Activated T-cell treated with anti-CD3 and anti-CD28 coated beads for 4 hours (primary cell): ENCODE measurements around the gene CD82.
"Not testable (repeated sequence)": the region's sequence is repeated elsewhere in the genome, so short reads cannot be mapped to it uniquely, and the experiment has no call there.

Experiments used
- DNase-seq: peaks from one replicate; pipeline ENCODE4 v3.0.0-alpha.2; 2020

The CD82 gene

DNA sequence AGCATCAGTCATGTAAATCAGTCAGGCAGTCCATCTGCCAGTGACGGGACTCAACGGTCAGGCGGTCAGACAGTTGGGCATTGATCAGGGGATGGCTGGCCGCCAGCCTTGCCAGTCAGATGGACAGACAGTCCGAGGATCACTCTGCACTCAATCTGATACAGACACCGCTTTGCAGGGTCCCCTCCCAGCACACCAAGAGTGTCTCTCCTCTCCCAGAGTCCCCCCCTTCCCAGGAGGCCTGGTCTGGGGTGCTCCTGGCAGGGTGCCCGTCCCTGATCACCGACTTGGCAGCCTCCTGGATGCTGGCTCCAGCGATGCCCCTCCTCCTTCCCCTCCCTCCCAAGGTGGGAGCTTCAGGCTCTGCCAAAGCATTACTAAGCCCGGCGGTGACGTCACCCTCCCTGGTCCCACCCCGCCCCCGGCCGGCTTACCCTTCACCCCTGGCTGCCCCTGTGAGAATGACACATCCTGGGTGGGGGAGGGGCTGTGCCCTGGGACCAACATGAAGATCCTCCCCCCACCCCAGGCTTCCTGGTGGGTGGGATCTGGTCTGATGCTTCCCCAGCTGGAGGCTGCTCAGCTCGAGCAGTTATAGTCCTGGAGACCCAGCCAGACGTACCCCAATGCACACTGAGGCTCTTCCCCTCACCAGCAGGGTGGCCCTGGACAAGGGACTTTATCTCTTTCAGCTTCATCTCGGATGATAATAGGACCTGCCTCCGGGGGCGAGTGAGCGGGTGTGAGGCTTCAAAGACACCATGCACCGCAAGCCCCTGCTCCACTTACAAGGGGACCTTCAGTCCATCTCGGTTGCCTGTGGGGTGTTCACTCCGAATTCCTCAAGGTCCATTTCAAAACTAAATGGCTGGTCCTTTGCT lies 69.2 kb downstream of the CD82 start:
- DNase-seq: no peak

DNA sequence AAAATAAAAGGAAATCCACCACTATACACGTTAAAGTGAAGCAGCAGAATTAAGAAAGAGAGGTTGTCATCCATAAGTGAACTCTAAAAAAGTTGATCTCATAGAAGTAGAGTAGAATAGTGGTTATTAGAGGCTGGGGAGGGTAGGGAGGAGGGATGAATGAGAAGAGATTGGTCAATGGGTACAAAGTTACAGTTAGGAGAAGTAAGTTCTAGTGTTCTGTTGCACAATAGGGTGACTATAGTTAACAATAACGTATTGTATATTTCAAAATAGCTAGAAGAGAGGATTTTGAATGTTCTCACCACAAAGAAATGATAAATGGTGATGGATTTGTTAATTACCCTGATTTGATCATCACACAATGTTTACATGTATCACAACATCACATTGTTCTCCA lies 72.0 kb downstream of the CD82 start:
- no peak for DNase-seq

DNA sequence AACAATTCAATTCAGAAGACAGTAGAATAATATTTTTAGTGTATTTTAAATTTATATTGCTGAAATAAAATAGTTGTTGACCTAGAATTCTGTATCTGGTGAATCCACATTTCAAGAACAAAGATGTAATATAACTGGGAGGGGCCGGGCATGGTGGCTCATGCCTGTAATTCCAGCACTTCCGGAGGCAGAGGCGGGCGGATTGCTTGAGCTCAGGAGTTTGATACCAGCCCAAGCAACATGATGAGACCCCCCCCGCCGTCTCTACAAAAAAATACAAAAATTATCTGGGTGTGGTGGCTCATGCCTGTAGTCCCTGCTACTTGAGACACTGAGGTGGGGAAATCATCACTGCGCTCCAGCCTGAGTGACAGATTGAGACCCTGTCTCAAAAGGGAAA lies 72.6 kb downstream of the CD82 start:
- no peak for DNase-seq

DNA sequence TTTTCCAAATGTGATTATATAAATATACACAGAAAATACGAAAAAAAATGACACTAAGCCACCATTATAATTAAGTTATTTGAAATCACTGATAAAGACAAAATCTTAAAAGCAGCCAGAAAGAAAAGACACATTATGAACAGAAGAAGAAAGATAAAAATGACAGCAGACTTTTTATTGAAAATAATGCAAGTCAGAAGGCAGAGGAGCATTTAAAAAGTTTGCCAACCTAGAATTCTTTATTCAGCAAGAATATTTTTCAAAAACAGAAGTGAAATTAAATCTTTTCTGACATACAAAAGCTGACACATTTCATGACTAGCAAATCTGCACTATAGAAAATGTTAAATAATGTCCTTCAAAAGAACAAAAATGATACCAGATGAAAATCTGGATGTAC lies 77.8 kb downstream of the CD82 start:
- no peak for DNase-seq

DNA sequence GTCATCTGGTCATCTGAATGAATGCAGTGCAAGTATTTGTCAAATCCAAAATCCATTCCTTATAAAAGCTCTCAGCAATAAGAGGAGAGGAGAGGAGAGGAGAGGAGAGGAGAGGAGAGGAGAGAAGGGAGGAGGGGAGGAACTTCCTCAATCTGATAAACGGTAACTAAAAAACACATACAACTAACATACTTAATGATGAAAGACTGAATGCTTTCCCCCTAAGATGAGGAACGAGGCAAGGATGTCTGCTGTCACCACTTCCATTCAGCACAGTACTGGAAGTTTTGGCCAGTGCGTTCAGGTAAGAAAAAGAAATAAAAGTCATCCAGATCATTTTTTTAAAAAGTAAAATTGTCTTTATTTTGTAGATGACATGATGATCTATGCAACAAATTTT lies 80.4 kb downstream of the CD82 start:
- DNase-seq: no peak

DNA sequence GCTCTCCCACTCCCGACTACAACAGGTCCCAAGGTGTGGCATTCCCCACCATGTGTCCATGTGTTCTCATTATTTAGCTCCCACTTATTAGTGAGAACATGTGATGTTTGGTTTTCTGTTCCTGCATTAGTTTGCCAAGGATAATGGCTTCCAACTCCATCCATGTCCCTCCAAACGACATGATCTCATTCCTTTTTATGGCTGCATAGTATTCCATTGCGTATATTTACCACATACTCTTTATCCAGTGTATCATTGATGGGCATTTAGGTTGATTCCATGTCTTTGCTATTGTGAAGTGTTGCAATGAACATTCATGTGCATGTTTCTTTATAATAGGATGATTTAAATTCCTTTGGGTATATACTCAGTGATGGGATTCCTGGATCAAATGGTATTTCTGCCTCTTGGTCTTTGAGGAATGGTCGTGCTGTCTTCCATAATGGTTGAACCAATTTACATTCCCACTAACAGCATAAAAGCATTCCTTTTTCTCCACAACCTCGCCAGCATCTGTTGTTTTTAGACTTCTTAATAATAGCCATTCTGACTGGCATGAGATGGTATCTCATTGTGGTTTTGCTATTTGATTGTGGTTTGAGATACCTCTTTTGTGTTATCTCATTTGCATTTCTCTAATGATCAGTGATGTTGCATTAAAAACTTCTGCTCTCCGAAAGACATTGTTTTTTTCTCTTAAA lies 81.9 kb downstream of the CD82 start:
- DNase-seq: not testable (repeated sequence)

DNA sequence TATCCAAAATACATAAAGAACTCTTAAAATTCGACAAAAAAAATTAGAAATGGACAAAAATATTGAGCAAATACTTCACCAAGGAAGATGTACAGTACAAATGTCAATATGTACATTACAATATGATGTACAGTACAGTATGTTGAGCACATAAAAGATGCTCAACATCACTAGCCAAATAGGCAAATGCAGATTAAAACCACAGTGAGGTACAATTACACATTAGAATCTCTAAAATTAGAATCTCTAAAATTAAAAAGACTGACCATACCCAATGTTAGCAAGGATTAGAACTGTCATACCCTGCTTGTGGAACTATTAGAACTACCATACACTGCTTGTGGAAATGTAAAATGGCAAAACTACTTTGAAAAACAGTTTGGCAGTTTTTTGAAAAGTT lies 82.6 kb downstream of the CD82 start:
- DNase-seq: no peak

DNA sequence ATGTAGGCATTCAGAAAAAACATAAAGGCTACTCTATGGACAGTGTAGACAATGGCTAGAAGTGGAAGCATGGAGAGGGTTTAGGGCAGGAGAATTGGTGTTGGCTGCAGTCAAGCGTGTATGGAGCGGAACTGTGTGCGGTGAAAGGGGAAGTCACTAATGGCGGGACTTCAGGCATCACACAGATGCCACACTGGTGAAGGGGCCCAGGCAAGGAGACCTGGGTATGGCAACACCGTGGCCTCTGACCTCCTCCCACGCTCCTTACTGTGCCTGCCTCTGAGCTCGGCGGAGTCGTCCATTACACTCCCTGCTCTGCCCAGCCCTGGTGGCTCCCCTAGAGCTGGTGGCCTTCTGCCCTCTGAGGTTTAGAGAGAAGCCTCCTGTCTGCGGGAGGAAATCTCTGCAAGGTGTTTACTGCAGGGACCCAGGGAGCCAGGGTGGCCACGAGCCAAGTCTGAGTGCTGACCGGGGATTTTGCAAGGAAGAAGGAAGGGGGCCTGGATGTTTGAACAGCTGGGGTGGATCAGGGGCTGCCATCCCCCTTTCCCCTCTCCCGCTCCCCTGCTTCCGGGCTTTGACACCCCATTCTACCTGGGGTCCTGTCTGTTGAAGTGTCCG lies 86.2 kb downstream of the CD82 start:
- no peak for DNase-seq

DNA sequence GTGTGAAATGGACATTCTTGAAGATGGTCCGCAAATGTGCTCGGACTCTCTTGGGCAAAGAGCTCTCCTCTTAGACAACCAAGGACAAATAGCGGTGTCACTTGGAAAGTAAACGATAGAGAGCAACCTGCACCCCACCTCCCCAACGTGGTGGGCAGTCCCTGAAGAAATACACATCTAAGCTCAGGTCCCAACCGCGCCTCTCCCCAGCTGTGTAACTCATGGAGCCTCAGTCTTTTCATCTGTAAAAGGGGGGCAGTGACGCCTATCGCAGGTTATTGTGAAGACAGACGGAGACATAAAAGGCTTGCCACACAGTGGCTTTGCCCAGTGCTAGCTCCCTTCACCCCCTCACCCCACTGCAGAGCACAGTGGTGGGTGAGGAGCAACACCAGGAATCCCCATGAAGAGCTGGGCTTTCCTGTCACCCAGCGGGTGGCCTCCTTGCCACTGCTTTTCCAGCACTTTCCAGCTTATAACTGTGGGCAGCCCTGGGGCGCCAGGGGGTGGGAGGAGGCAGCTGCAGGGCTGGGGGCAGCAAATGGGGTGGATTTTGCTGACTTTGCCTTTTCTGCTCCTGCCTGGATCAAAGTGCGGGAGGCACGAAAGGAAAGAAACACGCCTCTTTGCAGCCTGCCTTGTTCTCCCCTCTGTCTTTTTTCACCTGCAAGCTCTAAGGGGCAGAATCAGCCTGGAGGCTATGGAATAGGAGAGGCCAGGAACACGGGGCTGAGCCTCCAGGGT lies 87.6 kb downstream of the CD82 start:
- no peak for DNase-seq

DNA sequence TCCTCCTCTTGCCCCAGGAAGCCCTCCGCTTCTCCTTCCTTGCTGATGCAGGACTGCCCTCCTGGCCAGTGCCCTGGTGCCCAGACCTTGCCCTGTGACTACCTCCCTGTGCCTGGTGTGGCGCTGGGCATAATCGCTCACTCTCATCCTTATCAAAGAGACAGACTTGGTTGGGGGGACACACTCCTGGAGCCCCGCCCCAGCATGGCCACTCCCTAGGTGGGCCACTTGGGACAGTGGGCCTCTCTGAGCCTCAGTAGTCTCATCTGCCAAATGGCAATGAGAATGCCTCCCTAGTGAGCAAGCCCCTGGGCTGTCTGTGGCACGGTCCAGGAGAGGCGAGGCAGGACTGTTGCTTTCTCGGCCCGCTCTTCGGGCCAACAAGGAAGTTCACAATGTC lies 88.6 kb downstream of the CD82 start:
- no peak for DNase-seq

DNA sequence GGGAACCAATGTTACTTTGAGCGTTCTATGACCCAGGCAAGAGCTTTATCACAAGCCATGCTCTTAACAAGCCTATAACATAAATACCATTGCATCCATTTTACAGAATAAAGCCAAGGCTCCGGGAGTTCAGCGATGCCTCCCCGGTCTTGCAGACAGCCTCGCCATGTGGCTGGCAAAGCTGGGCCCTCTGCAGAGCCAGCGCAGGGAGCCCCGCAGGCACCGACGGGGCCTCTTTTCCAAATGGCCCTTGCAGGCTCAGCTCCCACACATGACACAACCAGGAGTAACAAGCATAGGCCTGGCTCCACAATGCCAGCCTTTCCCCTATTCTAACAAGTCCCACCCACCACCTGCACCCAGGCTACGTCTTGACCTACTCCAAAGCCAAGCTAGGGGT lies 89.1 kb downstream of the CD82 start:
- DNase-seq: no peak

DNA sequence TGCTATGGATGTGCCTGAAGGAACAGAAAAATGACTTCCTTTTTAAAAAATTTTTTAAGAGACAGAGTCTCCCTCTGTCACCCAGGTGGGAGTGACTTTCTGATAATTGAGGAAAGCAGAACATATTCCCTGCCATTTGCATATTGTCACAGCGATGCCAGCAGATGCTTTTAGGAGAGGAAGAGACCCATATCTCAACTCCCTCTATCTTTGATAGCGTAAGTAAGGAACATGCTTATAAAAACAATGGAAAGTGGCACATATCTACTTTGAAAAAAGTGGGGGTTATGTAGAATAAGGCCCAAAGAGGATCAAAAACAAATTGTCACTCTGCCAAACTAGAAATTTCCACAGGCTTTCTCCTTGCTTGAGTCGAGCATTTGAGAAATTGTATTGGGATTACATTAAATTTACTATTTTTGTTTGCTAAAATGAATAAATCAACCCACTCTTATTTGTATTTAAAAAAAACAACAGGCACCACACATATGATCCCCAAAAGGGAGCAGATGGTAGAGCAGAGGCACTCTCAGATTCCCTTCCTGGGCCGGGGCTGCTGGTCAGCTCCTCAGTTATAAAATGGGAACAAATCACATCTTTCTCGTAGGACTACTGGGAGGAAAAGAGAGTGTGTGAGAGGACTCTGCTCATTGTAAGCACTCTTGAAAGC lies 92.5 kb downstream of the CD82 start:
- no peak for DNase-seq

DNA sequence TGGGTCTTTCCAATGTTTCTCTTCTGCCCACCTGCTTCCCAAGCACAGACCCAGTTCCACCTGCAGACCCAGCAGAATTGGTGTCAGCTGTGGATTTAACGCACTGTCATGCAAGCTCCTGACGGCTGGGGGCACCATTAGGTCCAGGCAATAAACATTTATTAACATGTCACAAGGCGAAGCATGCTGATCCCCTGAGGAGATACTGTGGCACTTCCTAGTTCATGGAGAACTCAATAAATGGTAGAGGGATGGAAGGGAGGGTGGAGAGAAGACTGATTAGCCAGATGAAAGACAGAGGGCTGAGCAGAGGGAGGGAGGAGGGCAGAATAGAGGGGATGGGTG lies 93.0 kb downstream of the CD82 start:
- DNase-seq: no peak

DNA sequence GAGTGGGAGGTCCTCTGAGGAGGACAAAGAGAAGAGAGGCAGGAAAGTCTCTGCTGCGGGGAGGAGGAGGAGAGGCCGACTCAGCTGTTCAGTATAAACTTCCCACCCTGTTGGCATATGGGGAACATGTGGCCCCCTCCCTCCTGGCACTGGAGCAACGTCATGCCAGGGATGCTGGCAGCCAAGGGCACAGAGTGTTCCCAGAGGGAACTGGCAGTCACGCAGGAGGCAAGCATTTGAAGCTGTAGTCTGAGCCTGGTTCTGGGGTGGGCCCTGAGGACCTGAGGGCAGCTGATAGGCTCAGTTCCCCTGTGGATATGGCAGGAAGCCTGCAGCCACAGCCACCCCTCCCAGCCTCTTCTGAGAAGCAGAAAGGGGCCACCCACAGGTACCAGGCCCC lies 94.2 kb downstream of the CD82 start:
- no peak for DNase-seq

DNA sequence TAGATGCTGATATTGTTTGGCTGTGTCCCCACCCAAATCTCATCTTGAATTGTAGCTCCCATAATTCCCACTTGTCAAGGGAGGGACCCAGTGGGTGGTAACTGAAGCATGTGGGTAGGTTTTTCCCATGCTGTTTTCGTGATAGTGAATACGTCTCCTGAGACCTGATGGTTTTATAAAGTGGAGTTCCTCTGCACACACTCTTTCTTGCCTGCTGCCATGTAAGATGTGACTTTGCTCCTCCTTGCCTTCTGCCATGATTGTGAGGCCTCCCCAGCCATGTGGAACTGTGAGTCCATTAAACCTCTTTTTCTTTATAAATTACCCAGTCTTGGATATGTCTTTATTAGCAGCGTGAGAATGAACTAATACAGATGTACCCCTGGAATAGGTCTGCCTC lies 95.1 kb downstream of the CD82 start:
- not testable (repeated sequence) for DNase-seq

DNA sequence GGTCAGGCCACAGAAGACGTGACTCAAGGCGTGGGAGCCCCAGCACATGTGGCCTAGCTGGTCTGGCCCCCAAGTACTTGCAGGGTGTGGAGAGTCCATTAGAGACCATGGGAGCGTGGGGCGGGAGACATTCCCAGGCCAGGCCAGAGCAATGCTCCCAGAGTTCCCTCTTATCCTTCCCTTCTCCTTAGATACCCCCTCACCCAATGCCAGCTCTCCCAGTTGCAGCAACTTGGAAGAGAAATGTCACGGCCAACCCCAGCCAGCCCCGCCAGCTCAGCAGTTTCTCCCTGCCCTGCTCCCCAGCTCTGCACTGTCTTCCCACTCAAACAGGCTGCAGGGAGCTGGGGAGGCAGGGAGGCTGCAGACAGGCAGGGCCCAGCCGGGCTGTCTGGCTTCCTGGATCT lies 95.9 kb downstream of the CD82 start:
- no peak for DNase-seq
